SK-N-SH treated with all-trans-retinoic acid at 6 μM for 48 hours (cell line): ENCODE results near the gene ZBTB16.

Experiments
- ATAC-seq: fragments of 200-7000 bp; cut with Tn5 transposase; 3 replicates; pipeline ENCODE4 v1.9.1; 2020; ENCODE audit warnings: mild to moderate bottlenecking, moderate library complexity
- ARNTL ChIP-seq: fragments of 450-650 bp; formaldehyde crosslinking; IDR thresholded peaks from 2 replicates; pipeline ENCODE4 v1.5.0; 2020; ENCODE audit warnings: low read depth, mild to moderate bottlenecking, moderate library complexity, borderline replicate concordance
- BACH2 ChIP-seq: fragments of 250-450 bp; sonication (Bioruptor Pico); IDR thresholded peaks from 2 replicates; pipeline ENCODE4 v1.9.0; 2021; ENCODE audit warnings: mild to moderate bottlenecking, borderline replicate concordance
- CSDC2 ChIP-seq: fragments of 250-450 bp; sonication (Bioruptor Pico); IDR thresholded peaks from 2 replicates; pipeline ENCODE4 v1.5.0; 2020; ENCODE audit warnings: mild to moderate bottlenecking, moderate library complexity
- ESRRG ChIP-seq: fragments of 250-450 bp; sonication (Bioruptor Pico); IDR thresholded peaks from 2 replicates; pipeline ENCODE4 v1.6.1; 2021; ENCODE audit warnings: mild to moderate bottlenecking
- GLIS3 ChIP-seq: fragments of 250-450 bp; sonication (Bioruptor Pico); IDR thresholded peaks from 2 replicates; pipeline ENCODE4 v1.5.0; 2020; ENCODE audit warnings: mild to moderate bottlenecking, moderate library complexity
- ISL1 ChIP-seq: fragments of 250-450 bp; sonication (Bioruptor Pico); IDR thresholded peaks from 2 replicates; pipeline ENCODE4 v2.1.2; 2022; ENCODE audit warnings: mild to moderate bottlenecking, moderate library complexity
- OSR1 ChIP-seq: fragments of 250-450 bp; sonication (Bioruptor Pico); IDR thresholded peaks from 2 replicates; pipeline ENCODE4 v1.8.0; 2022; ENCODE audit warnings: moderate library complexity, mild to moderate bottlenecking, inconsistent platforms
- PPARA ChIP-seq: fragments of 250-450 bp; sonication (Bioruptor Pico); IDR thresholded peaks from 2 replicates; pipeline ENCODE4 v1.5.0; 2020; ENCODE audit warnings: mild to moderate bottlenecking, borderline replicate concordance
- RARB ChIP-seq: fragments of 250-450 bp; sonication (Bioruptor Pico); IDR thresholded peaks from 2 replicates; pipeline ENCODE4 v1.8.0; 2021; ENCODE audit warnings: mild to moderate bottlenecking, moderate library complexity
- SNAI2 ChIP-seq: fragments of 250-450 bp; sonication (Bioruptor Pico); IDR thresholded peaks from 2 replicates; pipeline ENCODE4 v1.5.0; 2020; ENCODE audit warnings: mild to moderate bottlenecking, moderate library complexity
- TCF4 ChIP-seq: fragments of 250-450 bp; sonication (Bioruptor Pico); IDR thresholded peaks from 2 replicates; pipeline ENCODE4 v1.8.0; 2021; ENCODE audit warnings: mild to moderate bottlenecking, moderate library complexity, borderline replicate concordance
- TOX ChIP-seq: fragments of 250-450 bp; sonication (Bioruptor Pico); IDR thresholded peaks from 2 replicates; pipeline ENCODE4 v1.8.0; 2021; ENCODE audit warnings: mild to moderate bottlenecking, moderate library complexity, borderline replicate concordance
- ZC3H10 ChIP-seq: fragments of 250-450 bp; sonication (Bioruptor Pico); IDR thresholded peaks from 2 replicates; pipeline ENCODE4 v1.5.1; 2021; ENCODE audit warnings: mild to moderate bottlenecking, moderate library complexity
- ZFP3 ChIP-seq: fragments of 250-450 bp; sonication (Bioruptor Pico); IDR thresholded peaks from 2 replicates; pipeline ENCODE4 v1.5.0; 2020; ENCODE audit warnings: mild to moderate bottlenecking, moderate library complexity
- ZFP30 ChIP-seq: fragments of 450-650 bp; formaldehyde crosslinking; IDR thresholded peaks from 2 replicates; pipeline ENCODE4 v1.5.0; 2022; ENCODE audit warnings: mild to moderate bottlenecking, moderate library complexity
- ZNF565 ChIP-seq: fragments of 450-650 bp; formaldehyde crosslinking; conservative IDR thresholded peaks from 2 replicates; pipeline ENCODE4 v1.5.0; 2020; ENCODE audit warnings: low read depth, mild to moderate bottlenecking, moderate library complexity
- ZNF70 ChIP-seq: fragments of 450-650 bp; formaldehyde crosslinking; IDR thresholded peaks from 2 replicates; pipeline ENCODE4 v1.5.0; 2020; ENCODE audit warnings: mild to moderate bottlenecking, moderate library complexity
- ZNF8 ChIP-seq: fragments of 450-650 bp; formaldehyde crosslinking; IDR thresholded peaks from 2 replicates; pipeline ENCODE4 v1.5.0; 2020; ENCODE audit warnings: mild to moderate bottlenecking, moderate library complexity
- TF ChIP-seq, protein P1 (sequence below): fragments of 250-450 bp; sonication (Bioruptor Pico); IDR thresholded peaks from 2 replicates; pipeline ENCODE4 v1.5.1; 2020; ENCODE audit warnings: low read depth, mild to moderate bottlenecking, moderate library complexity
- TF ChIP-seq, protein P2 (sequence below): fragments of 250-450 bp; sonication (Bioruptor Pico); IDR thresholded peaks from 2 replicates; pipeline ENCODE4 v1.5.1; 2021; ENCODE audit warnings: mild to moderate bottlenecking, moderate library complexity
- TF ChIP-seq, protein P3 (sequence below): fragments of 250-450 bp; sonication (Bioruptor Pico); IDR thresholded peaks from 2 replicates; pipeline ENCODE4 v1.8.0; 2020; ENCODE audit warnings: mild to moderate bottlenecking, moderate library complexity, borderline replicate concordance
- TF ChIP-seq, protein P4 (sequence below): fragments of 250-450 bp; sonication (Bioruptor Pico); IDR thresholded peaks from 2 replicates; pipeline ENCODE4 v1.5.0; 2020; ENCODE audit warnings: mild to moderate bottlenecking, moderate library complexity

ZBTB16 gene

DNA sequence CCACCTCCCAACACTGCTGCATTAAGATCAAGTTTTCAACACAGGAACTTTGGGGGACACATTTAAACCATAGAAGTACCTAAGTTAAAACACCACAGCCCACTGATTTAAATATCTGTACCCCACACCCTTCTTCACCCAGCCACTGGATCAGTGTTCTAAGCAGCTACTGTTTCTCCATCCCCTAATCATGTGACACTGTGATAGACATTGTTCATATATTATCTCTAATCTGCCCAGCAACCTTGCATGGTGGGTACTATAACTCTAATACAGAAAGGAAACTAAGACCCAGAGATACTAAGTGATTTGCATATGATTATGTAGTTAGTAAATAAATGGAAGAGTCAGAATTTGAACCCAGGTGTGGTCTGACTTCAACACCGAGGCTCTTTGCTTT lies 166.2 kb downstream of the ZBTB16 start:
- ATAC-seq: no peak
- TF ChIP-seq ESRRG (CRISPR knock-in tag) (no peak), BACH2 (CRISPR knock-in tag) (no peak), TCF4 (CRISPR knock-in tag) (no peak), ARNTL (no peak), ZFP3 (CRISPR knock-in tag) (no peak), GLIS3 (no peak)
- TF ChIP-seq, protein P1, sequence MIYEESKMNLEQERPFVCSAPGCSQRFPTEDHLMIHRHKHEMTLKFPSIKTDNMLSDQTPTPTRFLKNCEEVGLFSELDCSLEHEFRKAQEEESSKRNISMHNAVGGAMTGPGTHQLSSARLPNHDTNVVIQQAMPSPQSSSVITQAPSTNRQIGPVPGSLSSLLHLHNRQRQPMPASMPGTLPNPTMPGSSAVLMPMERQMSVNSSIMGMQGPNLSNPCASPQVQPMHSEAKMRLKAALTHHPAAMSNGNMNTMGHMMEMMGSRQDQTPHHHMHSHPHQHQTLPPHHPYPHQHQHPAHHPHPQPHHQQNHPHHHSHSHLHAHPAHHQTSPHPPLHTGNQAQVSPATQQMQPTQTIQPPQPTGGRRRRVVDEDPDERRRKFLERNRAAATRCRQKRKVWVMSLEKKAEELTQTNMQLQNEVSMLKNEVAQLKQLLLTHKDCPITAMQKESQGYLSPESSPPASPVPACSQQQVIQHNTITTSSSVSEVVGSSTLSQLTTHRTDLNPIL (CRISPR knock-in tag): no peak

DNA sequence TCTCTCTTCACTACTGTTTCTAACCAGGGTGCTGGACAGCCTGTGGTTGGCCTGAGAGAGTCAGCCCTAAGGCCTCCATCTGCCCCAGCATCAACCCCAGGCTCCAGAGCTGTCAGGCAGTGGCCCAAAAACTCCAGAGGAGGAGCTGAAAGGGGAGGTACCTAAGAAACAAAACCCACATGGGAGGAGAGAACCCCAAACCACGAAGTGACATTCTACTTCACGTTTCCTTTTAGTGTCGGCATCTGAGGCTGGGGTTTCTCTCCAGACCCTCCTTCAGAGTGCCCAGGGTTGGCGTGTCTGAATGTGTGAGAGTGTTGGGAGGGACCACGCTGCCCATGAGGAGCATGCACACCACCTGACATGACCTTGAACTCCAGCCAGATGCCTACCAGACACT lies 166.8 kb downstream of the ZBTB16 start:
- TF ChIP-seq, protein P2, sequence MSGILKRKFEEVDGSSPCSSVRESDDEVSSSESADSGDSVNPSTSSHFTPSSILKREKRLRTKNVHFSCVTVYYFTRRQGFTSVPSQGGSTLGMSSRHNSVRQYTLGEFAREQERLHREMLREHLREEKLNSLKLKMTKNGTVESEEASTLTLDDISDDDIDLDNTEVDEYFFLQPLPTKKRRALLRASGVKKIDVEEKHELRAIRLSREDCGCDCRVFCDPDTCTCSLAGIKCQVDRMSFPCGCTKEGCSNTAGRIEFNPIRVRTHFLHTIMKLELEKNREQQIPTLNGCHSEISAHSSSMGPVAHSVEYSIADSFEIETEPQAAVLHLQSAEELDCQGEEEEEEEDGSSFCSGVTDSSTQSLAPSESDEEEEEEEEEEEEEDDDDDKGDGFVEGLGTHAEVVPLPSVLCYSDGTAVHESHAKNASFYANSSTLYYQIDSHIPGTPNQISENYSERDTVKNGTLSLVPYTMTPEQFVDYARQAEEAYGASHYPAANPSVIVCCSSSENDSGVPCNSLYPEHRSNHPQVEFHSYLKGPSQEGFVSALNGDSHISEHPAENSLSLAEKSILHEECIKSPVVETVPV: no peak
- TF ChIP-seq ZFP30 (CRISPR knock-in tag) (no peak), ARNTL (no peak), OSR1 (no peak), TCF4 (CRISPR knock-in tag) (no peak), PPARA (CRISPR knock-in tag) (no peak), ZNF565 (CRISPR knock-in tag) (no peak), GLIS3 (no peak), ZFP3 (CRISPR knock-in tag) (no peak), TOX (CRISPR knock-in tag) (no peak), ISL1 (no peak), ESRRG (CRISPR knock-in tag) (no peak), SNAI2 (CRISPR knock-in tag) (no peak), BACH2 (CRISPR knock-in tag) (no peak), RARB (CRISPR knock-in tag) (no peak), ZNF70 (CRISPR knock-in tag) (no peak), CSDC2 (CRISPR knock-in tag) (no peak), ZC3H10 (CRISPR knock-in tag) (no peak)
- TF ChIP-seq, protein P3, sequence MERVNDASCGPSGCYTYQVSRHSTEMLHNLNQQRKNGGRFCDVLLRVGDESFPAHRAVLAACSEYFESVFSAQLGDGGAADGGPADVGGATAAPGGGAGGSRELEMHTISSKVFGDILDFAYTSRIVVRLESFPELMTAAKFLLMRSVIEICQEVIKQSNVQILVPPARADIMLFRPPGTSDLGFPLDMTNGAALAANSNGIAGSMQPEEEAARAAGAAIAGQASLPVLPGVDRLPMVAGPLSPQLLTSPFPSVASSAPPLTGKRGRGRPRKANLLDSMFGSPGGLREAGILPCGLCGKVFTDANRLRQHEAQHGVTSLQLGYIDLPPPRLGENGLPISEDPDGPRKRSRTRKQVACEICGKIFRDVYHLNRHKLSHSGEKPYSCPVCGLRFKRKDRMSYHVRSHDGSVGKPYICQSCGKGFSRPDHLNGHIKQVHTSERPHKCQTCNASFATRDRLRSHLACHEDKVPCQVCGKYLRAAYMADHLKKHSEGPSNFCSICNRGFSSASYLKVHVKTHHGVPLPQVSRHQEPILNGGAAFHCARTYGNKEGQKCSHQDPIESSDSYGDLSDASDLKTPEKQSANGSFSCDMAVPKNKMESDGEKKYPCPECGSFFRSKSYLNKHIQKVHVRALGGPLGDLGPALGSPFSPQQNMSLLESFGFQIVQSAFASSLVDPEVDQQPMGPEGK (CRISPR knock-in tag): no peak
- TF ChIP-seq, protein P4, sequence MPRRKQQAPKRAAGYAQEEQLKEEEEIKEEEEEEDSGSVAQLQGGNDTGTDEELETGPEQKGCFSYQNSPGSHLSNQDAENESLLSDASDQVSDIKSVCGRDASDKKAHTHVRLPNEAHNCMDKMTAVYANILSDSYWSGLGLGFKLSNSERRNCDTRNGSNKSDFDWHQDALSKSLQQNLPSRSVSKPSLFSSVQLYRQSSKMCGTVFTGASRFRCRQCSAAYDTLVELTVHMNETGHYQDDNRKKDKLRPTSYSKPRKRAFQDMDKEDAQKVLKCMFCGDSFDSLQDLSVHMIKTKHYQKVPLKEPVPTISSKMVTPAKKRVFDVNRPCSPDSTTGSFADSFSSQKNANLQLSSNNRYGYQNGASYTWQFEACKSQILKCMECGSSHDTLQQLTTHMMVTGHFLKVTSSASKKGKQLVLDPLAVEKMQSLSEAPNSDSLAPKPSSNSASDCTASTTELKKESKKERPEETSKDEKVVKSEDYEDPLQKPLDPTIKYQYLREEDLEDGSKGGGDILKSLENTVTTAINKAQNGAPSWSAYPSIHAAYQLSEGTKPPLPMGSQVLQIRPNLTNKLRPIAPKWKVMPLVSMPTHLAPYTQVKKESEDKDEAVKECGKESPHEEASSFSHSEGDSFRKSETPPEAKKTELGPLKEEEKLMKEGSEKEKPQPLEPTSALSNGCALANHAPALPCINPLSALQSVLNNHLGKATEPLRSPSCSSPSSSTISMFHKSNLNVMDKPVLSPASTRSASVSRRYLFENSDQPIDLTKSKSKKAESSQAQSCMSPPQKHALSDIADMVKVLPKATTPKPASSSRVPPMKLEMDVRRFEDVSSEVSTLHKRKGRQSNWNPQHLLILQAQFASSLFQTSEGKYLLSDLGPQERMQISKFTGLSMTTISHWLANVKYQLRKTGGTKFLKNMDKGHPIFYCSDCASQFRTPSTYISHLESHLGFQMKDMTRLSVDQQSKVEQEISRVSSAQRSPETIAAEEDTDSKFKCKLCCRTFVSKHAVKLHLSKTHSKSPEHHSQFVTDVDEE (CRISPR knock-in tag): no peak
- TF ChIP-seq, all 23 proteins: peak for 0

DNA sequence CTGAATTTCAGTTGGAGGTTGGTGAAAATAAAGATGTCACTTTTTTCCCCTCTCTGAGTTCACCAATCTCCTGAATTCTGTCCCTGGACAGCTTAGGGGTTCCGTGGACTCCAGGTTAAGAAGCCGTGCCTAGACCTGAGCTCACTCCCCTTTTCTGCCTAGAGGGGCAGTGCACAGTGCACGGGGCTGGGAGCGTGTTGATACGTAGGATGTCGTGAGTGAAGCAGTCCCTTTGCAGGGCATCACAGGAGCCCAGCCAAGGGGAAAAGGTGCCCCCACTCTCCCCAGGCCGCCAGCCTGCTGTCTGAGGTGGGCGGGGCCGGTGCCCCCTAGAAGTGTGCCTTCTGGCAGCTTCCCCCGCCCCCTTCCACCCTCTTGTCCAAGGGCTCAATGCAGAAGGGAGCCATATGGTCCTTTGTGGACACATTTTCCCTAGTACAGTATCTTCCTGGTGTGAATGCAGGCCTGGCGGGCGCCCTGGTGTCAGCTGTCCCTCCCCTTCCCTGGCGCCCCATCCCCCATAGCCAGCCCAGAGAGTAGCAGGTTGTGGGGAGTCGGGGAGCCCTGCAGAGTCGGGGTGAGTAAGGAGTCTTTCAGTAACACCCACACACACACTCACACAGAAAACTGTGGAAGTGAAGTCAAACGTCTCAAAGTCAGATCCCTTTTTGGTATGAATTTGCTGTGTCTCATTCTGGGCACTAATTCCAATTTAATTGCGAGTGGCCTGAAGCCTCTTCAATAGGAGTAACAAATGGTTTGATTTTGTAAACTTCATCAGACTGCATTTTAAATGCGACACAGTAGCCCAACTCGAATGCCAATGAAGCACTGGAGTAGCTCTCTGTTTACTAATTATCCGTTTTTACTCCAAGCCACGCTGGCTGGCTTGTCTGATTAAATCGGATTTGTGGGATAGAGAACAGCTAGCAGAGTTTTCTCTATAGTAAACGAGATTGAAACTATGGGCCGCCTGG lies 169.2 kb downstream of the ZBTB16 start:
- ATAC-seq: no peak
- TF ChIP-seq TOX (CRISPR knock-in tag) (no peak), ZNF8 (no peak), ZC3H10 (CRISPR knock-in tag) (no peak), ESRRG (CRISPR knock-in tag) (no peak), ZNF70 (CRISPR knock-in tag) (no peak), SNAI2 (CRISPR knock-in tag) (no peak), ZFP3 (CRISPR knock-in tag) (no peak), BACH2 (CRISPR knock-in tag) (no peak), PPARA (CRISPR knock-in tag) (no peak), RARB (CRISPR knock-in tag) (no peak)
- TF ChIP-seq, protein P2: no peak
- TF ChIP-seq, protein P3 (CRISPR knock-in tag): no peak
- TF ChIP-seq, protein P4 (CRISPR knock-in tag): no peak

More for the DNA sequence above, 166.8 kb downstream of the ZBTB16 start:
- no peak for ATAC-seq
